Aorta (tissue), 5 donors: ENCODE measurements around the gene SPECC1. TPM values are rescaled to one million over a fixed set of nuclear protein-coding genes. Genes with fewer than 3 reads are reported as not detected.

Experiments
- ATAC-seq: fragments of 200-7000 bp; cut with Tn5 transposase; one replicate; pipeline ENCODE4 v1.9.1; 2022; ENCODE audit warnings: moderate library complexity; ENCODE audit not compliant: low FRiP score
- DNase-seq, 2 donors: peaks; one replicate each; pipeline ENCODE4 v3.0.0-alpha.2; 2020
- H3K27ac ChIP-seq, 2 donors: one replicate each; pipeline ENCODE4 v1.5.1; 2013; ENCODE audit warnings: low read length in 2 of 2, mild to moderate bottlenecking in 2 of 2, moderate library complexity in 2 of 2, control low read depth in 1 of 2, inconsistent platforms in 1 of 2, low read depth in 1 of 2
- H3K27me3 ChIP-seq, 2 donors: one replicate each; pipeline ENCODE4 v1.6.1; 2013; ENCODE audit warnings: control low read depth in 1 of 2, low read length in 1 of 2, mild to moderate bottlenecking in 1 of 2, moderate library complexity in 1 of 2; ENCODE audit not compliant: insufficient read depth in 2 of 2, control insufficient read depth in 1 of 2
- H3K36me3 ChIP-seq, 2 donors: one replicate each; pipeline ENCODE4 v1.6.1; 2013; ENCODE audit warnings: control low read depth in 1 of 2, low read length in 1 of 2, mild to moderate bottlenecking in 1 of 2; ENCODE audit not compliant: insufficient read depth in 2 of 2, control insufficient read depth in 1 of 2
- H3K4me1 ChIP-seq, 2 donors: one replicate each; pipeline ENCODE4 v1.6.1; 2013; ENCODE audit warnings: low read length in 2 of 2, control low read depth in 1 of 2, mild to moderate bottlenecking in 1 of 2, moderate library complexity in 1 of 2; ENCODE audit not compliant: insufficient read depth in 2 of 2, control insufficient read depth in 1 of 2
- H3K4me3 ChIP-seq, 2 donors: one replicate each; pipeline ENCODE4 v1.5.1; 2013; ENCODE audit warnings: low read length in 2 of 2, control low read depth in 1 of 2, mild to moderate bottlenecking in 1 of 2
- H3K9me3 ChIP-seq: one replicate; pipeline ENCODE4 v1.6.1; 2013; ENCODE audit warnings: mild to moderate bottlenecking, low read length; ENCODE audit not compliant: control insufficient read depth
- WGBS, 2 donors: extraction: QIAGEN DNeasy Blood & Tissue Kit; methylation state at CpG; one replicate each; pipeline ENCODE4 v1.1.7; 2013; 5-methylcytosine and 5-hydroxymethylcytosine counted together
- intact Hi-C, 2 donors: fragments of 100-400 bp; cut with DNase I; formaldehyde crosslinking; loops; one replicate each; pipeline versions ENCODE4 v1.14.2 to v1.15.0; 2022
- polyA plus RNA-seq, 2 donors: library from polyadenylated mRNA; stranded (reverse); fragments of 200-250 nt; gene quantifications; one replicate each; pipeline ENCODE4 v1.2.3, GENCODE V29; 2013
- total RNA-seq, 2 donors: library from RNA; stranded (reverse); fragmentation: NEBNext Ultra II Directional; extraction: Animal tissue kit (Norgen Biotek cat#: 25700); gene quantifications; one replicate each; pipeline ENCODE4 v1.2.1, GENCODE V29; 2021
- donor health status: healthy with polysubstance abuse.
- donor health status: Bipolar disorder and iron deficiency.
- donor health status: DM: no; HTN: no; CAD: no.
- donor health status: DM: no; HTN: no; CAD: no.
- donor health status: DM: yes; HTN: yes; CAD: no.

The SPECC1 gene
- total and polyA plus RNA-seq, 4 donors: 37.4 to 68.8 (median 50.3) TPM

GRCh38 chr17:20046629-20047028 lies 37.5 kb downstream of the SPECC1 start:
- intact Hi-C loops: no loop called here
- H3K4me3 ChIP-seq: no peak overlapping the region
- WGBS, 2 donors: 83 to 84% methylated on average over 8 of the region's 8 CpGs
- H3K36me3 ChIP-seq: no peaks in the 10 kb centered on the region
- no peak overlapping the region for H3K27ac ChIP-seq
- H3K9me3 ChIP-seq: no peaks in the 10 kb centered on the region
- ATAC-seq: no peak
- no peaks in the 10 kb centered on the region for H3K27me3 ChIP-seq
- no peaks in the 10 kb centered on the region for H3K4me1 ChIP-seq
- DNase-seq: no peak

GRCh38 chr17:20051624-20052023 lies 42.5 kb downstream of the SPECC1 start:
- no peaks in the 10 kb centered on the region for H3K27me3 ChIP-seq
- H3K36me3 ChIP-seq: peaks cover 0 to 2% of the 10 kb centered on the region in 2 donors
- no peaks in the 10 kb centered on the region for H3K9me3 ChIP-seq
- H3K4me3 ChIP-seq: no peak overlapping the region
- intact Hi-C loops: no loop called here
- ATAC-seq (no peak), DNase-seq (no peak)
- WGBS, 2 donors: 93 to 98% methylated on average over 2 of the region's 2 CpGs
- no peaks in the 10 kb centered on the region for H3K4me1 ChIP-seq
- H3K27ac ChIP-seq: no peak overlapping the region

DNA sequence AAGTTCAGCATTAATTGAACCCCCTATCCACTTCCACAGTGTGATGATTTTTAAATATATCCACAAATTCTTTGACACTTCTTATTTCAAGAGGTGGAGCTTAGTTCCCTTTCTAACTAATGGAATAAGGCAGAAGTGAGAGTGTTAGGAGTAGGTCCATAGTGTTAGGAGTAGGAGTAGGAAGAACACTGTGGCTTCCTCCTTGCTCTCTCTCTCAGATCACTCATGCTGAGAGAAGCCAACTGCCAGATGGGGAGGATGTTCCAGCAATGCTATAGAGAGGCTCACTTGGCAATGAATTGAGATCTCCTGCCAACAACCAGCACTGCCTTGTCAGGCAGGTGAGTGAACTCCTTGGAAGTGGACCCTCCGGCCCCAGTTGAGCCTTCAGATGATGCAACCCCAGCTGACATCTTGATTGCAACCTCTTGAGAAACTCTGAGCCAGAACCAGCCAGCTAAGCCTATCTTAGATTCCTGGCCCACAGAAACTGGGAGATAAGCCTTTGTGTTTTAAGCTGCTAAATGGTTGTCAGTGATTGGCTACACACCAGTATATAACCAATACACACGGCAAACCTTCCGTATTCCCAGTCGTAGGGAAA lies 44.3 kb downstream of the SPECC1 start:
- H3K36me3 ChIP-seq: peaks cover 0 to 2% of the 10 kb centered on the region in 2 donors
- no peak for DNase-seq
- ATAC-seq: no peak
- no peak overlapping the region for H3K4me3 ChIP-seq
- intact Hi-C loops: no loop called here
- H3K27me3 ChIP-seq: no peaks in the 10 kb centered on the region
- no peaks in the 10 kb centered on the region for H3K4me1 ChIP-seq
- no peaks in the 10 kb centered on the region for H3K9me3 ChIP-seq
- WGBS, 2 donors: 93 to 96% methylated on average over 4 of the region's 4 CpGs
- no peak overlapping the region for H3K27ac ChIP-seq

- DNase-seq (no peak), ATAC-seq (no peak)
- Histone ChIP-seq H3K9me3 (no peaks in the 10 kb centered on the region), H3K36me3 (peaks cover 0 to 2% of the 10 kb centered on the region in 2 donors), H3K27me3 (no peaks in the 10 kb centered on the region), H3K4me3 (no peak overlapping the region), H3K27ac (no peak overlapping the region), H3K4me1 (peaks cover 0 to 4% of the 10 kb centered on the region in 2 donors)
- intact Hi-C loops: loop anchor here in 1 of 2 donors (5.0 kb wide), 2 partner anchors 38 to 47 kb away; no protein-coding TSS in a partner anchor
- WGBS, 2 donors: 69 to 70% methylated on average over 3 of the region's 3 CpGs
Observed at GRCh38 chr17:20059728-20060188, 50.6 kb downstream of the SPECC1 start.

- Histone ChIP-seq H3K4me1 (peaks cover 0 to 4% of the 10 kb centered on the region in 2 donors), H3K4me3 (no peak overlapping the region), H3K9me3 (no peaks in the 10 kb centered on the region), H3K36me3 (no peaks in the 10 kb centered on the region), H3K27ac (peak overlapping the region; percentile 96 to 98), H3K27me3 (no peaks in the 10 kb centered on the region)
- intact Hi-C loops: loop anchor here in 1 of 2 donors (5.0 kb wide), 2 partner anchors 33 to 52 kb away; no protein-coding TSS in a partner anchor
- peak; percentile 90 for DNase-seq
- WGBS, 2 donors: 17 to 20% methylated on average over 12 of the region's 12 CpGs
- ATAC-seq: peak; percentile 88
Observed at GRCh38 chr17:20063665-20064648, 54.8 kb downstream of the SPECC1 start.

DNA sequence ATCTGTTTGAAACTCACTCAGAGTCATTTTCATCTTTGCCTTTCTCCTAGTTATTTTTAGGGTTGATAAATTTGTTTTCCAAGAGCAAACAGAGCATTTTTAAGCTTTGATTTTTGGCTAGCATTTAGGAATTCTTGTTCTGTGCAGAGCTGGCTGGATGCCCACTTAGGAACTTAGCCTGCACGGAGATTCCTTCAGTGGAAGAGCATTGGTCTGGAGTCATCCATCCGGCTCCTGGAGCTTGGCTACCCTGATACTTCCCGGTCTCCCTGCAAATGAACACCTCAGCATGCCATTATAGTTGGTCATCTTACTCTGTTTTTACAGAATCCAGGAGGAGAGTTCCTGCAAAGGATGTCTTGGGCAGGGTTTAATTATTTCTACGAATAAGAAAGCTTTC lies 57.1 kb downstream of the SPECC1 start:
- intact Hi-C loops: no loop called here
- 4 to 11% methylated on average over 4 of the region's 4 CpGs for WGBS, 2 donors
- Histone ChIP-seq H3K27ac (peak overlapping the region; percentile 51 to 95), H3K9me3 (no peaks in the 10 kb centered on the region), H3K4me1 (peaks cover 0 to 4% of the 10 kb centered on the region in 2 donors), H3K36me3 (no peaks in the 10 kb centered on the region), H3K27me3 (no peaks in the 10 kb centered on the region), H3K4me3 (no peak overlapping the region)
- DNase-seq: peak in 1 of 2 donors; percentile 71
- ATAC-seq: peak; percentile 52

DNA sequence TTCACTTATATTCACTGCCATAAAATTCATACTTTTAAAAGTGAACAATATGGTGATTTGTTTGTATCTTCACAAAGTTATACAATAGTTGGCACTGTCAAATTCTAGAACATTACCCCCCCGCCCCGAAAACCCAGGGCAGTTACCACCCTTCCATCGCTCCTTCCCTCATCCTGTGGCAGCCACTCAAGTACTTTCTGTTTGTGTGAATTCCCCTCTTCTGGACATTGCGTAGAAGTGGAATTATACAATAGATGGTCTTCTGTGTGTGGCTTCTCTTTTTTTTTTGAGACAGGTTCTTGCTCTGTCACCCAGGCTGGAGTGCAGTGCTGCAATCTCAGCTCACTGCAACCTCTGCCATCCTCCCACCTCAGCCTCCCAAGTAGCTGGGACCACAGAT lies 58.6 kb downstream of the SPECC1 start:
- Histone ChIP-seq H3K27me3 (no peaks in the 10 kb centered on the region), H3K4me3 (no peak overlapping the region), H3K4me1 (peaks cover 0 to 4% of the 10 kb centered on the region in 2 donors), H3K9me3 (no peaks in the 10 kb centered on the region), H3K36me3 (no peaks in the 10 kb centered on the region), H3K27ac (no peak overlapping the region)
- ATAC-seq (no peak), DNase-seq (no peak)
- WGBS, 2 donors: 88 to 92% methylated on average over 4 of the region's 4 CpGs
- intact Hi-C loops: no loop called here

GRCh38 chr17:20068445-20068844 lies 59.3 kb downstream of the SPECC1 start:
- intact Hi-C loops: no loop called here
- Histone ChIP-seq H3K27me3 (no peaks in the 10 kb centered on the region), H3K36me3 (no peaks in the 10 kb centered on the region), H3K4me3 (no peak overlapping the region), H3K4me1 (peaks cover 0 to 4% of the 10 kb centered on the region in 2 donors), H3K27ac (peak overlapping the region; percentile 46 to 48), H3K9me3 (no peaks in the 10 kb centered on the region)
- 91 to 93% methylated on average over 3 of the region's 3 CpGs for WGBS, 2 donors
- DNase-seq: no peak
- no peak for ATAC-seq
